ENCODE results near the gene EME2.
A peak's percentile ranks its signal among the peaks of the same experiment; 100 is the strongest.

EME2 gene

GRCh38 chr16:1778200-1779179 lies 5.9 kb downstream of the EME2 start:
- DNase-seq (ENCODE audit: low read depth) = no peak

GRCh38 chr16:1779234-1779701 lies 6.7 kb downstream of the EME2 start:
- no peak for DNase-seq (ENCODE audit: low read depth)

- no peak for DNase-seq (ENCODE audit: low read depth)
Measured at GRCh38 chr16:1779741-1780676, 7.4 kb downstream of the EME2 start.

- DNase-seq (ENCODE audit: low read depth) = no peak
Measured at GRCh38 chr16:1780677-1781072, 8.1 kb downstream of the EME2 start.

- DNase-seq (ENCODE audit: low read depth) = no peak
Measured at GRCh38 chr16:1781254-1781653, 8.6 kb downstream of the EME2 start.

GRCh38 chr16:1781758-1782407 lies 9.3 kb downstream of the EME2 start:
- DNase-seq (ENCODE audit: low read depth) = no peak

- peak; percentile 100 for DNase-seq (ENCODE audit: low read depth)
Measured at GRCh38 chr16:1782408-1783264, 10.0 kb downstream of the EME2 start, which contains the start of the genes NUBP2 and SPSB3. Gene NUBP2 (plus strand): TSS chr16:1782960. CDS start chr16:1783021, 61 bp downstream. Gene SPSB3 (minus strand): TSS chr16:1782571. CDS start chr16:1781483, 1,088 bp downstream.

- no peak for DNase-seq (ENCODE audit: low read depth)
Measured at GRCh38 chr16:1784977-1785845, 12.6 kb downstream of the EME2 start.

- no peak for DNase-seq (ENCODE audit: low read depth)
Measured at GRCh38 chr16:1785846-1786170, 13.2 kb downstream of the EME2 start.

- no peak for DNase-seq (ENCODE audit: low read depth)
Measured at GRCh38 chr16:1786242-1787055, 13.8 kb downstream of the EME2 start.

GRCh38 chr16:1787056-1787321 lies 14.4 kb downstream of the EME2 start:
- DNase-seq (ENCODE audit: low read depth) = no peak

GRCh38 chr16:1787322-1788094 lies 14.9 kb downstream of the EME2 start:
- no peak for DNase-seq (ENCODE audit: low read depth)

- no peak for DNase-seq (ENCODE audit: low read depth)
Measured at GRCh38 chr16:1788095-1788707, 15.6 kb downstream of the EME2 start.

GRCh38 chr16:1788708-1789100 lies 16.1 kb downstream of the EME2 start:
- no peak for DNase-seq (ENCODE audit: low read depth)

- no peak for DNase-seq (ENCODE audit: low read depth)
Measured at GRCh38 chr16:1789643-1790045, 17.0 kb downstream of the EME2 start.

- no peak for DNase-seq (ENCODE audit: low read depth)
Measured at GRCh38 chr16:1790261-1790610, 17.6 kb downstream of the EME2 start.

GRCh38 chr16:1790611-1791255 lies 18.1 kb downstream of the EME2 start:
- DNase-seq (ENCODE audit: low read depth) = no peak
